ENCODE data around the gene NCOA5.
"Not testable (repeated sequence)": the region's sequence is repeated elsewhere in the genome, so short reads cannot be mapped to it uniquely, and the experiment has no call there.

NCOA5 gene

DNA sequence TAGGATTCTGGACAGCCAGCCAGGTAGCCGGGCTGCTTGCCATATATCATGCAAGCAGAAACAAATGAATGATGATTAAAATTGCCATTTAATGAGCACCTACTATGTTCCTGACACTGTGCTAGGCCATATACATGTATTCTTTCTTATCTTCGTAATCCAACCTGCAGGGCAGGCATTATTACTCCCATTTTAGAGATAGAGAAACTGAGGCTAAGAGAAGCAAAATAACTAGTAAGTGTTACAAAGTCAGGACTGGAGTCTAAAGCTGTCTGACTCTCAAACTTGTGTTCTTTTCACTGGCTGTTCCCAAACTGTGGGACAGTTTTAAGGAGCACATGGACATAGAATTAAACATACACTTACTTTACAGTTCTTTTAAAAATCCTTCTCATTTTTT is 30.4 kb upstream of the NCOA5 start:
- no peak for ATAC-seq
- DNase-seq, result no peak

- DNase-seq (no peak), ATAC-seq (no peak)
Observed at GRCh38 chr20:46119547-46119946, 29.8 kb upstream of the NCOA5 start.

GRCh38 chr20:46119028-46119546 is 29.3 kb upstream of the NCOA5 start:
- peak; percentile 11 for DNase-seq
- ATAC-seq, result peak; percentile 30

DNA sequence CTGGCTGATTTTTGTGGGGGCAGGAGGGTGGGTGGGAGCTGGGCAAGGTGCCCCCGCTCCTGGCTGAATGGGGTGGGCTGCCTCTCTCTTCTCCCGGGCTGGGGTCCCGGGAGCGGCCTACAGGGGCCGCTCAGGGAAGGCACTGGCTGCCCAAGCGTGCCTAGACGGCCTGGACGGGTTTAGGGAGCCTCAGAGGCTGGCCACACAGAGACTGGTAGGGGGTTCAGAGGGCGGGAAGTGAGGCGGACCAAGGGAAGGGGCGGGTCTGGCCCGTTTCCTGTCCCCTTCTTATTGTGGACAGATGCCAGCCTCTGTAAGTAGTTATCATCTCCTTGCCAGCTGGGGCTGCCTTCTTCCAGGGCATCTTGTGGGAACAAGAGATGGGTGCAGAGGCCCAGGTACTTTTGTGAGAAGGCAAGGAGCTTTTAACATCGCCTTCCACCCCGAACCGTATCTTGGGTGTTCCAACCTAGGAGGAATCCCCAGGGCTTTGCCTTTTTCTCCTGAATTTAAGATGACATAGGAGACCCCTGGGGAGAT is 28.8 kb upstream of the NCOA5 start:
- ATAC-seq, result peak; percentile 21

GRCh38 chr20:46117704-46118467 is 28.1 kb upstream of the NCOA5 start, which contains the start of gene CD40:
Gene CD40, plus strand, starts transcription at chr20:46118314. Its CDS starts 30 bp downstream, at chr20:46118344.
- peak; percentile 81 for DNase-seq

More for the DNA sequence above, 28.8 kb upstream of the NCOA5 start:
- peak; percentile 25 for DNase-seq

DNA sequence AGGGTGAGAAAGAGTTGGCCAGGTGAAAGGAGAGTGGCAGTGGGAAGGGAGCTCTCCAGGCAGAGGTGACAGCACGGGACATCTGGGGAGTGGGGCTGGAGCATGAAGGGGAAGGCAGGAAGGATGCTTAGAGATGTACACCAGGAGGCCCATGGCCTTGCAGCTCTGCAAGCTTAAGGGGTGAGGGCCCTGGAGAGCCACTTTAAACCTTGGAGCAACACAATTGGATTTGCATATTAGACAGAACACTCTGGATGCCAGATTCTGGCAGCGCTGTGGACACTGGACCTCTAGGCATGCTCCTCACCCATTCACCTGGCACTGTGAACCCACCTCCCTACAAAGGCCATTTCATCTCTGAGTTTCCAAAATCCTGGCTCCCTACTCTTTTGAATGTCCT is 24.7 kb upstream of the NCOA5 start:
- ATAC-seq, result no peak

More at GRCh38 chr20:46117704-46118467, 28.1 kb upstream of the NCOA5 start, which contains the start of gene CD40:
- ATAC-seq, result peak; percentile 86

DNA sequence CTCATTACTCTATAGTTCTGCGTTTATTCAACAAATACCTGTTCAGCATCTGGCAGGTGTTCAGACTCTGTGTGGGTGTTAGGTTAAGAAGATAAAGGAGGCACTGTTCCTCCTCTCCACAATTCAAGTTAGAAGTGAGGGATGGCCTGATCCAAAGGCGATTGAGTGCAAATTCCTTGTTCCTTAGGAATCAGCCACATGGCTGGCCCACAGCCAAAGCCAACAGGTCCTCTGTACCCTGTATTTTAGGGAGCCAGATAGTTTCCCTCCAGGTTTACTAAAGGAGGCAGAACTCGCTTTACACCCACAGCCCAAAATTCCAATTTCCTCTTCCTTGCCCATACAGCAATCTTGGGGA is 23.3 kb upstream of the NCOA5 start:
- no peak for DNase-seq
- ATAC-seq, result no peak

More for the DNA sequence above, 24.7 kb upstream of the NCOA5 start:
- DNase-seq, result no peak

DNA sequence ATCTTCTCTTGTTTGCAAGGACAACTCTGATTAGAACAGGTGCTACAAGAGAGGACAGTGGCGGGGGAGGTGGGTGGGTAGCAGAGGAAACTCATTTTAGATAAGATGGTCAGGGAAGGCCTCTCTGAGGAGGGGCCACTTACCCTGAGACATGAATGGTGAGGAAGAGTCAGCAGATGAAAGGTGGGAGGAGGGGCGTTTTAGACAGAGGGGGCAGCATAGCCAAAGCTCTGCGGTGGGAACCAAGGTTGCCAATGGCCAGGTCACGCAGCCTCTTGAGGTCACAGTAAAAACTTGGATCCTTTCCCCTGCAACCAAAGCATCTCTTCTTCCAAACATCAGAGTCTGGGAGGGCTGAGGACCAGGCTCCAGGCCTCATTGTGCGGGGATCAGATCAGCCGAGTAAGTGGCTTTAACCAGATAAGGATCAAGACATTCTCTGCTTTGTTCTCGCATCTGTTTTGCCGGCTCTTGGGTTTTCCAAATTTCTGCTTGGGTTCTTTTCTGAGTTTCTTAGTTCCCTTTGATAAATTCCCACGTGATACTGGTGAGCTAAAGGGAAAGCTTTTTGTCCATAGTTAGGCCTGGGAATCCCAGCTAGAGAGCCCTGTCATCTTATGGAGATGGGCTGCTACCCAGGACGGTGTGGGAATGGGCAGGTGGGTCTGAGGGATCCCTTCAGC is 22.8 kb upstream of the NCOA5 start:
- DNase-seq (no peak), ATAC-seq (no peak)

DNA sequence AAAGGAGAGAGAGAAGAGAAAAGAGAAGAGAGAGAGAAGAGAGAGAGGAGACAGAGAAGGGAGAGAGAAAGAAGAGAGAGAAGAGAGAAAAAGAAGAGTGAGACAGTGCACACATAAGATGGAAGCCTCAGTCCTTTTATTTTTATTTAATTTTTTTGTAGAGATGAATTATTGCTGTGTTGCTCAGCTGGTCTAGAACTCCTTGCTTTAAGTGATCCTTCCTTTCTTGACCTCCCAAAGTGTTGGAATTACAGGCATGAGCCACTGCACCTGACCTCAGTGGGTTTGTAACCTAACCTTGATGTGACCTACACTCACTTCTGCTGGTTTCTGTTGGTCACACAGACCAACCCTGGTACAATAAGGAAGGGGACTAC is 22.1 kb upstream of the NCOA5 start:
- DNase-seq (no peak), ATAC-seq (no peak)

- ATAC-seq (peak; percentile 83), DNase-seq (peak; percentile 43)
Observed at GRCh38 chr20:46111028-46111835, 21.5 kb upstream of the NCOA5 start.

DNA sequence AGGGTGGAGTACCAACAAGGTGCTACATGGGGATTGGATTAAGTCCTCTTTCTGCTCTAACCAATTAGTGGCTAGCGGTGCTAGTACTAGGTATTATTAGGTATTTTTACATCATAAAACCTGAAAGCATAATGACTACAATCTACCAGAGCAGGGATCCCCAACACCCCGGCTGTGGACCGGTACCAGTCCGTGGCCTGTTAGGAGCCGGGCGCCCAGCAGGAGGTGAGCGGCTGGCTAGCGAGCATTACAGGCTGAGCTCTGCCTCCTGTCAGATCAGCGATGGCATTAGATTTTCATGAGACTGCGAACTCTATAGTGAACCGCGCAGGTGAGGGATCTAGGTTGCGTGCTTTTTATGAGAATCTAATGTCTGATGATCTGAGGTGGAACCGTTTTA is 19.2 kb upstream of the NCOA5 start:
- ATAC-seq, result no peak
- DNase-seq, result no peak

- peak; percentile 35 for ATAC-seq
- no peak for DNase-seq
Observed at GRCh38 chr20:46108435-46108841, 18.7 kb upstream of the NCOA5 start.

GRCh38 chr20:46107061-46107460 is 17.3 kb upstream of the NCOA5 start:
- DNase-seq, result no peak
- no peak for ATAC-seq

DNA sequence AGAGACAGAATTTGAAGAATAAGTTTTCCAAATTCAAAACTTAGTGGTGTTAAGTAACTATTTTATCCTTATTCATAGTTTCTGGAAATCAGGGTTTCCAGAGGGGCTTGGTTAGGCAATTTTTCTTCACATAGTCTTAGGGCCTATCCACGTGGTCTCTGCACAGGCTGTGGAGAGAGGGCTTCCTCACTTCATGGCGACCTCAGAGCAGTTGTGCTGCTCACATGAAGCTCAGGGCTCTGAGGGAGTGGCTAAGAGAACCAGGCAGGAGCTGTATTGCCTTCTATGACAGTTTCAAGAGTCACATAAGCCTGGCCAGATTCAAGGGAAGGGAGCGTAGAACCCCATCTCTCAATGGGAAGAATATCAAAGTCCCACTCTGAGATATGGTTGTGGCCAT is 14.5 kb upstream of the NCOA5 start:
- DNase-seq (no peak), ATAC-seq (no peak)

GRCh38 chr20:46102940-46103339 is 13.2 kb upstream of the NCOA5 start:
- DNase-seq, result no peak
- ATAC-seq, result no peak

- ATAC-seq (no peak), DNase-seq (no peak)
Observed at GRCh38 chr20:46101957-46102356, 12.2 kb upstream of the NCOA5 start.

DNA sequence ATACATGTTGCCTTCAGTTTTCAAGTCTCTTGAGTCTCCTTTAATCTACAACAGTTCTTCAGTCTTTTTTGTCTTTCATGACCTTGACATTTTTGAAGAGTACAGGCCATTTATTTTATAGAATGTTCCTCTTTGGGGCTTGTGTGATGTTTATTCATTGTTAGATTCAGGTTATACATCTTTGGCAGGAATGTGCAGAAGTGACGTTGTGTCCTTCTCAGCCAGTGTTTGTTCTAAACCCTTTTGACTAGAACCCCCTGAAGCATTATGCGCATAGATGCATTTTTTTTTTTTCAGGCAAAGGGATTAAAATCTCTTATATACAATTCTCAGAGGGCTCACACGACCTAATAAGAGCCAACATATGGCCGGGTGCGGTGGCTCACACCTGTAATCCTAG is 11.2 kb upstream of the NCOA5 start:
- DNase-seq (no peak), ATAC-seq (no peak)

DNA sequence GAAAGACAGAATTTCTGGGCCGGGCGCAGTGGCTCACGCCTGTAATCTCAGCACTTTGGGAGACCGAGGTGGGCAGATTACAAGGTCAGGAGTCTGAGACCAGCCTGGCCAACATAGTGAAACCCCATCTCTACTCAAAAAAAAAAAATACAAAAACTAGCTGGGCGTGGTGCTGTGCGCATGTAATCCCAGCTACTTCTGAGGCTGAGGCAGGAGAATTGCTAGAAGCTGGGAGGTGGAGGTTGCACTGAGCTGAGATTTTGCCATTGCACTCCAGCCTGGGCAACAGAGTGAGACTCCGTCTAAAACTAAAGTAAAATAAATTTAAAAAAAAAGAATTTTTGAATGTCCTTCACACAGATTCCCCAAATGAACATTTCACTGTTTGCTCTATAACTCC is 10.7 kb upstream of the NCOA5 start:
- not testable (repeated sequence) for DNase-seq, ATAC-seq

DNA sequence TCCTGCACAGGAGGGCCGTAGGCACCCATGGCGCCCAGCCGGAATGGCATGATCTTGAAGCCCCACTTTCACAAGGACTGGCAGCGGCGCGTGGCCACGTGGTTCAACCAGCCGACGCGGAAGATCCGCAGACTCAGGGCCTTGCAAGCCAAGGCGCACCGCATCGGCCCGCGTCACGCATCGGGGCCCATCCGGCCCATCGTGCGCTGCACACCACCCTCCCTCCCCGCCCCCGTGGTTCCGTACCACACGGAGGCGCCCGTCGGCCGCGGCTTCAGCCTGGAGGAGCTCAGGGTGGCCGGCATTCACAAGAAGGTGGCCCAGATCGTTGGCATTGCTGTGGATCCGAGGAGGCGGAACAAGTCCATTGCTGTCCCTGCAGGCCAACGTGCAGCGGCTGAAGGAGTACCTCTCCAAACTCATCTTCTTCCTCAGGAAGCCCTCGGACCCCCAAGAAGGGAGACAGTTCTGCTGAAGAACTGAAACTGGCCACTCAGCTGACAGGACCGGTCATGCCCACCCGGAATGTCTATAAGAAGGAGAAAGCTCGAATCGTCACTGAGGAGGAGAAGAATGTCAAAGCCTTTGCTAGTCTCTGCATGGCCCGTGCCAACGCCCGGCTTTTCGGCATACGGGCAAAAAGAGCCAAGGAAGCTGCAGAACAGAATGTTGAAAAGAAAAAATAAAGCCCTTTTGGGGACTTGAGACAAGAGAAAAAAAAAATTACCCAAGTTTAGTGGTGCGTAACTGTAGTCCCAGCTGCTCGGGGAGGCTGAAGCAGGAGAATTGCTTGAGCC is 9.9 kb upstream of the NCOA5 start:
- DNase-seq, result peak; percentile 34

GRCh38 chr20:46093531-46093930 is 3.8 kb upstream of the NCOA5 start:
- DNase-seq (no peak), ATAC-seq (no peak)

More for the DNA sequence above, 9.9 kb upstream of the NCOA5 start:
- peak; percentile 46 for ATAC-seq
